GM18508 (cell line): ENCODE measurements around the gene PTP4A2.
"Not testable (repeated sequence)": the region's sequence is repeated elsewhere in the genome, so short reads cannot be mapped to it uniquely, and the experiment has no call there.

Source experiments
- ATAC-seq: cut with Tn5 transposase; IDR thresholded peaks from one replicate; pipeline ENCODE4 v1.9.1; 2021; ENCODE audit warnings: moderate number of reproducible peaks; ENCODE audit not compliant: insufficient read depth, unreplicated experiment

PTP4A2 gene

DNA sequence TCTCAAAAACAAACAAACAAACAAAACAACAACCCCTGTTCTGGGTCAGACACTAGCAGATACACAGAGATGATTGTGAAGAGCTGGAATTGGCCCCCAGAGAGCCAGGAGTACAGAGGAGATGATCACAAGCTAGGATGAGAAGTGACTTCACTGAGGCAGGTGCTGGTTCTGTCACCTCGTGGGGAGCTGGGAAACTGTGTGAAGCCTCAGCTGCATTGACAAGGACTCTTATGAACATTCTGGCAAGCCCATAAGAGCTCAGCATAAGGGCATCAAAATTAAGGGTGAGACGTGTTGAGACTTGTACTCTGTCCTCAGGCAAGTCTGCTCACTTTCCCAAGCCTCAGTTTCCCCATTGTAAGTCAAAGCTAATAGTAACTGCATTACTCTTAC lies 14.7 kb upstream of the PTP4A2 start:
- no peak for ATAC-seq

DNA sequence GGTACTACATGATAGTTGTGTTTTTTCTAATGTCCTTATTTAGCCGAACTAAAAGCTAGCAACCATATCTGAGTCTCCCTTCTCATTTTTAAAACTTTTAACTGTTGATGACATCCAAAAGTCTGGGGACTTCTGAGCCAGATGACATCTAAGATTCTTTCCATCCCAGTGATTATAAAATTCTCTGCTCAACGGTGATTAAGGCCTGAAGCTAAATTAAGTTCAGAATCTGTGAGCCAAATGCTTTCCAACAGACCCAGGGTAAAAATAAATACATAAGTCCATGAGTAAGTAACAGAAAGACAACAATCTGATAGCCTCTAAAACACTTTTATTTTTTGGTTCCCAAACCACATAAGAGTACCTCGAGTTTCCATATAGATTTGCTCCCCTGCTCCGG lies 13.1 kb upstream of the PTP4A2 start:
- no peak for ATAC-seq

GRCh38 chr1:31949862-31950261 lies 11.7 kb upstream of the PTP4A2 start:
- no peak for ATAC-seq

GRCh38 chr1:31945677-31946076 lies 7.5 kb upstream of the PTP4A2 start:
- ATAC-seq: not testable (repeated sequence)

DNA sequence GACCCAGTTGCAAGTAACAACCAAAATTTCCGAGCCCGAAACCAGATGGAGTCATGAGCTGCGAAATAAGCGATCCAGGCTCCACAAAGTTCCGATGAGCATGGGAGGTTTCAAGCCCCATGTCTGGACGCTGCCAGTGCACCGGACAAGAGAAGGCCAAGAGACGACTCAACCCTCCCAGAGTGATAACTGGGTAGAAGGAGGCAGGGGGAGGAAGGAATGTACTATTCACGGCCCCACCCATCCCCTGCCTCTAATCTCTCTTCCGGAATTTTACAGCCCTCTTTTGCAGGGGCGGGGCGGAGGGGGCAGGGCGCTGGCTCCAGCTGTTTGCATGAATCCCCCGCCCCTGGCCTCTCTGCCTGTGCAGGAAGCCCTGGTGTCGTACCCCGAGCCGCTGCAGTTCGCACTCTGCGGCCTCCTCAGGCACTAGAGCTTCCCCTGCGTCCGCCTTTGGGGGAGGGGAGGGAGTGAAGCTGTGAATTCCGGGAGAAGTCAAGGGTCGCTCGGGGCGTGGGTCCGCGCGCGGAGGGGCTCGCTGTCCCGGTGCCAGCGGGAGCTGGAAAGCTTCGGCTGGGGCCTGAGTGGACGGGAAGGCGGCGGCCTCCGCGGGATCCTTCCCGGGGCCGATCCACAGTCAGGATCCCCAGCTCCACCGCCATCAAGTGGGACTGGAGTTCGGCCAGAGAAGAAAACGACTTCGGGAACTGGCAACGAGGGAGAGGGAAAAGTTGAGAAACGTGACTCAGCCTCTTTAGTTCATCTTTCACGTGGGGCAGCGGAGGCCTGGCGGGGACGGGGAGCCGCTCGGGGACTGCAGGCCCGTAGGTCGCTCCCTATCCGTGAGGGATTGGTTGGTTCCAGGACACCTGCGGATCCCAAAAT lies 6.3 kb upstream of the PTP4A2 start:
- no peak for ATAC-seq

DNA sequence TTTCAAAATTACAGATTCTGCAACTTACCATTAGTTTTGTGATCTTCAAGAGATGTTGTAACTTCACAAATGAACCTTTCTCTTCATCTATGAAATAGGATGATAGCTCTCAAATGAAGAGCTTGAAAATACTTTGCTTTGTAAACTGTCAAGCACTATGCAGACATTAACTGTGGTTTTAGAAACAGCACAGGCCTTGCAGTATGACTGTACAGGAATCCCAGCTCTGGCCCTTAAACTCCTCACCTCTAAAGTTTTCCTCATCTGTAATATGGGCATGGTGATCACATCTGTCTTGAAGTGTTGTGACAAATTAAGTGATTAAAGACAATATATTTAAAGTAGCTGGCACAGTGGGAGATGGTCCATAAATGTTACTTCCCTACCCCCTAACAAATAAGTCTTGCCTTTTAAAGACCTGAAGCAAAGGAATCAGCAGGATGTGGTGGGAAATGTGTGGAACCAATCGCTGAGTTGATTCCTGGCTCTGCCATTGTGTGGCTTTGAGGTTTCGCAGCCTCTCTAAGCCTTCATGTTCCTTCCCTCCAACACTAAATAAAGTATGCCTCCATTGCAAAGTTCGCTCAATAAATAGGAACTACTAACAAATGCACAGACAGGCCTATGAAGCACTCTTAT lies 5.5 kb upstream of the PTP4A2 start:
- ATAC-seq: no peak

DNA sequence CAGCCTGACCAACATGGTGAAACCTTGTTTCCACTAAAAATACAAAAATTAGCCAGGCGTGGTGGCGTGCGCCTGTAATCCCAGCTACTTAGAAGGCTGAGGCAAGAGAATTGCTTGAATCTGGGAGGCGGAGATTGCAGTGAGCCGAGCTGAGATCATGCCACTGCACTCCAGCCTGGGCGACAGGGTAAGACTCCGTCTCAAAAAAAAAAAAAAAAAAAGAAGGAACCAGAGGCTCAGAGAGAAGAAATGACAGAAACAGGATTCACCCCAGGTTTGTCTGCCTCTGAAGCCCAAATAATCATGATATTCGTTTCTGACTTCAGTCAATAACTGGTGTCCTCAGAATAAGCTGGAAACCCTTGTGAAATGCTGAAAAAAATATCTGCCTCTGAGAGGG lies 3.9 kb upstream of the PTP4A2 start:
- not testable (repeated sequence) for ATAC-seq

DNA sequence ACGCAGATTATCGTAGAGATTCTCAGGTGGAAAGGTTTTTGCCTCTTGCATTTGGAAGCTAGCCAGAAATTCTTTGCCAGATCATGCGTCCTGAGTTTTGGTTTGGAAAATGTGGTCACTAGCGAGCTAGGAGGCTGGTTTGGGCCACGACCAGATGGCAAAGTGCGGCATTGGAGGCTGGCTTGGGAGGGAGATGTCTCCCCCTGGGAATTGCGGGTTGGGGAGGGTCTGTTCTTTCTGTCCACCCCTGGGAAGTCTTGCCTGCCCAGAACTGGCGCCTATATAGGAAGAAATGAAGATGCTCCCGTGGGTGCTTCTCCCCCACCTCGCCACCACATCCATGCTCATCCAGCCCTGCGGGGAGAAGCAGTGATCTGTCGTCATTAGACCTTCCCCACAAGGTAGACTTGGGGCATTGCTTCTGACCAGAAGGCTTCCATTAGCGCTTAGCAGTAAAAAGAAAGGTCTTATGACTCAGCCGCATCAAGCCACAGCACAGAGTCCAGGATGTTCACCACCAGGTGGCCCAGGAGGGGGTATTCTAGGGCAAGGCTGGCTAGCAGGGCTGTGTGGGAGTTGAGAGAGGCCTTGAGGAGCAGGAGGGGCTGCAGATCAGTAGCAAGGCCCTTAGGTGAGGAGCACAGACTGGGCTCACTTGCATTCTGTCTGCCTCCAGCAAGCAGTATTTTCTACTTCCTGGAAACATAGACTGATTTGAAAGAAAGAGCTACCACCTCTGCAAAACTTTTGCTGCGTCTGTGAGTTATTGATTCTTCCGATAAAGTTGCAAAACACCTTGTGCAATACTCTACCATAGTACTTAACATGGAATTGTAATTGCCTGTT lies 1.5 kb upstream of the PTP4A2 start:
- ATAC-seq: no peak

- no peak for ATAC-seq
These were observed 626 bp downstream of the PTP4A2 start for GRCh38 chr1:31937300-31938183.

DNA sequence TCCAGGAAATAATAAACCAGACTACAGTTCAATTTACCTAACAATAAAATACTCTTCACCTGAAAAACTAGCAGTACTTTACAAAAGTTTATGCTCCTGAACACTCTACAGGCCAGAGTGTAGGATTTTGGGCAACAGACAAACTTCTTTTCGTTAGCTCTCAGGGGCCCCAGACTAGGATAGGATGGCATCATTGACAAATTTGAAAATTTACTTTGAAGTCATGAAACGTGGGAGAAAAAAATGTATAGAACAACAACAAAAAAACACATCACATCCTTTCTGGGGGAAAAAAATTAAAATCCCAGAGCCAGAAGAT lies 1.2 kb downstream of the PTP4A2 start:
- ATAC-seq: no peak

DNA sequence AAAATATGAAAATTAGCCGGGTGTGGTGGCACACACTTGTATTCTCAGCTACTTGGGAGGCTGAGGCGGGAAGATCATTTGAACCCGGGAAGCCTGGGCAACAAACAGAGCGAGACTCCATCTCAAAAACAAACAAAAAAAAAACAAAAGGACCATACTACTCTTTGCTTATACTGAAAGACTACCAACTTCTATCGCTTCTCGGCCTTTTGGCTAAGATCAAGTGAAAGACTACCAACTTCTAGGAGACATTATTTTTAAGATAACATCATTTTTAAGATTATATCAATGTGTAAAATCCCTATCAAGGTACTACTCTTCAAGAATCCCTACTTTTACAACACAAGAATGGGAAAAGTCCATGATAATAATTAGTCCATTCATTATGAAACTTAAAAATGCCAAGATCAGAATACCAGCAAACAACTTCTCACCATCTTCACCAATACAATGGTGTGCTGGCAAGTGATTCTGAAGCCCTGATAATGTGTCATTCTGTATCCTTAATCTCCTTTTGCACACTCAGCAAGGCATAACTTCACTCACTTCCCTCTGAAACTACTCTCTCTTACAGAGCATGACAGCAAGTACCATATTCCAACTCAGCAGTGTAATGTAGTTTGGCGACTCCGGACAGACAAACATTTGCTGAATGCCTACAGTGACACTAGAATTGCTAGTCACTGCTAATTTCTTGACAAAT lies 1.7 kb downstream of the PTP4A2 start:
- ATAC-seq: no peak

DNA sequence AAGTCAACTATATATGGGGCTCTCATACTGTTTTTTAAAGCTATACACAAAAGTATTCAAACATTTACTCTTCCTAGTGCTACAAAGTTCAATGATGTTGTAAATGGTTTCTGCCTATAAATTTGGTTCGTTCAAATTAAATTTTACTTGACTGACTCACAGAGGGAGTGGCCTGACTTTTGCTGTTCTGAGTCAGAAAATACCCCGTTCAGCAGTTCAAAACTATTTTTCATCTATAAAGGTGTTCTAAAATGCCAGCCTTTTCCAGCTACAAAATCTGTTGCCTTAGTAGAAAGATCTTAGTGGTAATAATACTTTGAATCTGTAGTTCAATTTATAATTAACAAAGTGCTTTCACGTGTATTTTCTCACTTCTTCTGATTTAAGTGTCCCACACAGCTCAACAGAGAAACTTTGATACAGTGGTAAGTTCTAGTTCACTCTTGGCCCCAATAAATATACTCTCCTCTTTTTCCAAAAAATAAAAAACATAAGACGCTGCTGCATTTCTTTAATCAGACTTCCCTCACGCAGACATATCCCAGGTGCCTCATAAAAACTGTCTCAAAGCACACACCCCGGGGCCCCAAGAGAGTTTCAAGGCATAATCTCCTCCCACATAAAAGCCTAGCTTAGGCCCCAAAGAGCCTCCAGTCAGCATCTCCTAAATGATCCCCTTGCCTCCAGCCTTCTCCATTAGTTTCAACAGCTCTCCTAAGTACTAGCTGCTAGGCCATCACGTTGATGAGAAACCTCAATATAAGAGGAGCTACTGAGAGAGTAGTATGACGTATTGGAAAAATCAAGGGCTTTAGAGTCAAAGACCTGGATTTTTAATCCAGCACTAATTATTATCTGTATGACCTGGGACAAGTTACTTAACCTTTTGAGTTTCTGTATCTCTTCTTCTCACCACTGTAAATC lies 3.2 kb downstream of the PTP4A2 start:
- ATAC-seq: no peak

GRCh38 chr1:31932491-31933316 lies 5.5 kb downstream of the PTP4A2 start:
- ATAC-seq: no peak

DNA sequence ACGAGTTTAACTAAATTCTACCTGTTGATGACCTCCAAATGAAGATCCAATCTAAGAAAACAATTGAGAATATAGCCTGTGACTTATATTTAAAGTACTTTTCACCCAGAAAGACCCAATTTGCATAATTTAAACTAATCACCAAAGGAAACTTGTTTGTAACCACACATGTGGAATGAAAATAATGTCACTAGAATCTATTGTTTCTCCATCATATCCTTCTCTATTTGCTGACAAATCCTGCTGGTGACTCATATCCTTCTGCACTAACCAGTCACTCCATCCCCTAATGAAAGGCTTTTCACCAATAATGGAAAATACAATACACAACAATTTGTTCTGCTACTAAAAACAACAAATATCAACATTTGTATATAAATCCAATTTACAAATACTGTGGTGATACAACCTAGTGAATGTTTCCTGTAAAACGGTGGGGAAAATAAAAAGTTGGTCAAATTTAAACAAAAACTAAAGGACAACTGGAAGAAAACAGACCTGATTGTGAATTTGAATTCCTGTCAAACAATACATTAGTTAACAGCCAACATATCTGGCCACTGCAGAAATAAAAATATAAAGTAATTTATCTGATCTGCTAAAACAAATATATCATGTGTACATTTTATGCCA lies 6.5 kb downstream of the PTP4A2 start:
- no peak for ATAC-seq

GRCh38 chr1:31930836-31931592 lies 7.2 kb downstream of the PTP4A2 start:
- no peak for ATAC-seq

- ATAC-seq: no peak
These were observed 10.5 kb downstream of the PTP4A2 start for GRCh38 chr1:31927661-31927980.
